ENCODE measurements around the gene RIT1.

RIT1 gene, protein sequence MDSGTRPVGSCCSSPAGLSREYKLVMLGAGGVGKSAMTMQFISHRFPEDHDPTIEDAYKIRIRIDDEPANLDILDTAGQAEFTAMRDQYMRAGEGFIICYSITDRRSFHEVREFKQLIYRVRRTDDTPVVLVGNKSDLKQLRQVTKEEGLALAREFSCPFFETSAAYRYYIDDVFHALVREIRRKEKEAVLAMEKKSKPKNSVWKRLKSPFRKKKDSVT

DNA sequence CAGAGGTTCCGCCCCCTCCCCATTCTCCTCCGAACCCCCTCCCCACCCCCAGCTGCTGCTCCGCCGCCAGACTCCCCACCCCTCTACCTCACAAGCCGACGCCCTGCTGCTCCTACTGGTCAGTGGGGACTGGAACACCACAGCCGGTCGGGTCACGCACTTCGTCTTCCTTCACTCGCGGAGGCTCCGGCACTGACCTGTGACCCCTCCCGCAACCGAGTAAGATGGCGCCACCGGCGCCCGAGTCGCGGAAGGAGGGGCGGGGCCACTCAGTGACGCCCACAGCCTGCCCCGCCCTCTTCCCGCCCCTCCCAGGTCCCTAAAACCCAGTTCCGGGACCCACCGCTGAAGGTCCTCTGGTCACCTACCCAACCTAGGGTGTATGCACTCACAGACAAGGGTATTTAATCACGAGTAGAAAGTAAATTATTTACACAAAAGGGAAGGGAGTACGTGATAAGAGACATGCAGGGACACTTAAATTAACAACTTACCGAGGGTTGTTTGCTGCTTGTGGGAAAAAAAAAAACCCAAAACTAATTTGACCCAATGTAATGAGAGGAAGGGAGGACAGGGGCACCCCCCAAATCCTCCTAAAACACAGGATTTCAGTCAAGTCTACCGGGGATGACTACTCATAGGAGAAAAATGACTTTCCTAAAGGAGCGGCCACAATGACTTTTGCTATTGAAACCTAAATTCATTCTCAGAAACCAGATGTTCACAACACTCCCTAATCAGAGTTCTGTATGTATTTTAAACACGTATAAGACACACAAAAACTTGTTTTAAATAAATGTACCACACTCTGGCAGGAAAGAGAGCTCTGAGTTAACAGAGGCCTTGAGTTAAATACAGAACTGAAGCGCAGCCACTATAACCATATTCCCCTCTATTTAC, at the start of gene RIT1:
TSS of gene RIT1 (minus strand) at position 194 of the 900 bp plus-strand sequence. CDS start 588 bp downstream, outside the sequence.
- no peak for FAIRE-seq
- peak; percentile 92 for DNase-seq (ENCODE audit: low spot score)

DNA sequence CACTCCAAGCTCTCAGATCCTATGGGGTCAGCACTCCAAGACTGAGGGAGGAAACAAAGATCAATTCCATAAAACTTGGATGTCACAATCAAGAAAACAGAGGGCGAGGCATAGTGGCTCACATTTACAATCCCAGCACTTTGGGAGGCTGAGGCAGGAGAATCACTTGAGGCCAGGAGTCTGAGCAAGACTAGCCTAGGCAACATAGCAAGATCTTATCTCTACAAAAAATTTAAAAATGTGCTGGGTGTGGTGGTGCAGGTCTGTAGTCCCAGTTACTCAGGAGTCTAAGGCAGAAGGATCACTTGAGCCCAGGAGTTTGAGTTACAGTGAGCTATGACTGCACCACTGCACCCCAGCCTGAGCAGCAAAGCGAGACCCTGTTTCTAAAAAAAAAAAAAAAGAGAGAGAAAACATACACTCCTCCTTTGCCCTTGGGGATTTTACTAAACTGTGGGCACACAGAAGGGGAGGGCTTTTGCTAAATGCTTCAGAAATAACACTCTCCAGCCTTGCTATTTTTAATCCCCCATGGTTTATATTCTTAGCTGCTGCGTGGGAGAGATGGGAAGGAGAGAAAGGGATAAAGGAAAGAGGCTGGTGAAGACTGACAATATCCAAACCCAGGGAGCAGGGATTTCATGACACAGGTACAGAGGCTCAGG, 49.1 kb upstream of the RIT1 start:
- FAIRE-seq, result no peak
- DNase-seq (ENCODE audit: low spot score), result no peak

DNA sequence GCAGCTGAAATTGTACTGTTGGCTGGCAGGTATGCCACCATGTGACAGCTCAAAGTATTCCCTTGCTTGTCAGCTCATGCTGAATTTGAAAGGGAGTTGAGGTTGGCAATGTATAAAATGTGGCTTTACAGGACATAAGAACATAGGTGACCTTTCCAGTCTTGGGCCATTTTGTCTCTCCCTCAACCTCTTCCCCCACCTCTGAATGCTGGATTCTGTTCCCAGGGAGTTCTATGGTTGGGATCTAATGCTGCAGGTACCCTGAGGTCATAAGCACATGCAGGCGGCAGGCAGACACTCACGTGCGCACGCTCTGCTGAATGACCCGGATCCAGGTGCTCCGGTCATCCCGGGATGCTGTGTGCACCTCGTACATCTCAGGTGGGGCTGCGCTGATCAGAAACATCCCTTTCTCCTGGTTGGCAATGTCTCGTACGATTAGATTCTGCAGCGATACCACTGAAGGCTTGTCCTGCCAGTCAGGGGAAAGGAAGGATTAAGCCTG, 46.3 kb upstream of the RIT1 start:
- FAIRE-seq, result no peak
- no peak for DNase-seq (ENCODE audit: low spot score)

DNA sequence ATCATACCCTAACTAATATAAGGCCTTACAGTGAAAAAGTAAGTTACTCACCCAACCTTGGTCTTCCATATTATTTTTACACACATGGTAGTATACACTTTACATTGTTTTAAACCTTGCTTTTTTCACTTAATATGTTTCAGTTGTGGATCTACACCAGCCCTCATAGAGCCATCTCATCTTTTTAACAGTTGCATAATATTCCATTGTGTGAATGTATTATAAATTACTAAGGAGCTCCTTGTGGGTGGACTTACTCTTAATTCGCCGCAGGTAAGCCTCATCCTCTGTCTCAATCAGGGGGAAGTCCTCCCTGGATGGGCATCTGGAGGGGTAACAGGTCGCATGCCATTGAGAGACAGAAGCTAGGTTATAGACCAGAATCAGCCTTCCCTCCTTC, 43.5 kb upstream of the RIT1 start:
- no peak for DNase-seq (ENCODE audit: low spot score)
- FAIRE-seq, result no peak

DNA sequence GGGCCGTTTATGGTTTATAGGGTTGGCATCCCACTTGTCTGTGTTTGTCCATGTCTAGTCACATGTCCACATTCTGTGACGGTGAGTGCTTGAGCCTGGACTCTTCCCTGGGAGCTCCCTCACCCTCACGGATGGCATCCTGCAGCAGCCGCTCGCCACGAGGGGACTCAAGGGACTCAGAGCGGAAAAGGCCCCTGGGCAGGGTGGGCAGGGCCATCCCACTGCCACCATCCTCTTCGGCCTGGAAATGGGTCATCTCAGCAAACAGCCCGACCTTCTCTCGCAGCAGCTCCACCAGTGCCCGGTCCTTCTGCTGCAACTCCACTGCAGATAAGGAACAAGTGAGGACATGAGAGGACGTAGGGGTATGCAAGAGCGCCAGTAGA, 41.3 kb upstream of the RIT1 start:
- FAIRE-seq (no peak), DNase-seq (ENCODE audit: low spot score) (no peak)

DNA sequence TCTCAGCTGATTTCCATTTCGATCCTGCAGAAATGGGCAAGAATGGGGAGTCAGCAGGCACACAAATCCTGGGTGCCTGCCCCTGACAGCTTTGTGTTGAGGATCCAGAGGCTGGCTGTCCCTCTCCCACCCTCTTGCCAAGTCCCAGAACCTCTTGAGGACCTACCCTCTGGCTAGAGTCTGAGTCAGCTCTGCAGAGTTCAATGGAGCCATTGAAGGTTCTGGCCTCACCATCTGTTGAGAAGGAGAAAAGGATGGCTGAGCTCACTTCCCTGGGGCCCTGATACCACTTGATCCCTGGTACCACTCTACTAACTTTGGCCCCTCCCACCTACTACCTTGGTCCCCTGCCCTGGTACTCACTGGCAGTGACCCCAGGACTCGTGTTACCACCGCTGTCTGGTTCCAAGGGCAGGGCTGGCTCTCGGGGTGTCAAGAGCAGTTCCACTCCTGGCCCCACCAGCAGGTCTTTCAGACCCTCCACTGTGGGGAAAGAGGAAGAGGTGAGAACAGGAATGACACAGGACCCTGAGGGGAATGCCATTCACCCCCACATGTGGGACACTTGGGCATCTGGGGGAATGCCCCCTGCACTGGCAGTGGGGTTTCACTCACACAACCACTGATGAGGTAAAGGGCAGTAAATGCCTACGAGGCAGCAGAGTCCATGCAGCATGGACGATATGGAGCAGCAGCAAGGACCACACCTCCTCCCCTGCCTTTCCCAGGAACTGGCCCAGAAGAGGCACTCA, 40.8 kb upstream of the RIT1 start:
- DNase-seq (ENCODE audit: low spot score), result no peak
- no peak for FAIRE-seq

DNA sequence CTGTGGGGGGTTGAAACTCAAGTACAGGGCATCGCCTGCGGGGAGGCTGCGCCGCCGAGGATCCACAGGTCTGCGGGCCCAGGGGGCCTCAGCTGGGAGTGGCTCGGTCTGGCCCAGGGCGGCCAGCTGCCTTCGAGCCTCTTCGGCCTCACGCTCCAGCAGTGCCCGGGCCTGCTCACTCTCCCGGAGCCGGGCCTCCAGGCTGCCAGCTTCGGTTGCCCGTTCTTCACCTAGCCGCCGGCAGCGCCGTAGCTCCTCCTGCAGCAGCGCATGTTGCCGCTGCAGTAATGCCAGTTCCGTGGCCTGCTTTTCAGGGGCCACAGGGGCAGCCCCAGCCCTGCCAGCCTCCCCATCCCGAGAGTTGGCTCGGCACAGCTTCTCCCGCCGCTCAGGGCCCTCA, 39.7 kb upstream of the RIT1 start:
- FAIRE-seq (no peak), DNase-seq (ENCODE audit: low spot score) (no peak)

DNA sequence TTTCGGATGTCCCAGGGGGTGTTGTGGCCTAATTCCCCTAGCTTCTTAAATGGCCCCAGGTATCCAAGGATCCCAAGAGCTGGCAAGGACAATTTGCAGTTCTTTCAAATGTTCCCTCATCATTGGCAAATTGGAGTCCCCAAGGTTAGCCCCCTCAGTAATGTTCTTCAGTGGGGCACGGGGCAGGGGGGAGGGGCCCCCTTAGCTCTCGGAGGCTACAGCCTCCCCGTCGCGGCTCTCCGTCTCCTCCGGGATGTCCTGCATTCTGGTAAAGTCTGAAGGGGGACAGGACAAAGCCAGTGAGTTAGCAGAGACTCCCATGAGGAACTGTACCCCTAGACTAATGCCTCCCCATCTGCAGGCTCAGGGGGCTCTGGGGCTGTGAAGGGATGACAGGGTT, 36.6 kb upstream of the RIT1 start:
- FAIRE-seq (no peak), DNase-seq (ENCODE audit: low spot score) (no peak)

DNA sequence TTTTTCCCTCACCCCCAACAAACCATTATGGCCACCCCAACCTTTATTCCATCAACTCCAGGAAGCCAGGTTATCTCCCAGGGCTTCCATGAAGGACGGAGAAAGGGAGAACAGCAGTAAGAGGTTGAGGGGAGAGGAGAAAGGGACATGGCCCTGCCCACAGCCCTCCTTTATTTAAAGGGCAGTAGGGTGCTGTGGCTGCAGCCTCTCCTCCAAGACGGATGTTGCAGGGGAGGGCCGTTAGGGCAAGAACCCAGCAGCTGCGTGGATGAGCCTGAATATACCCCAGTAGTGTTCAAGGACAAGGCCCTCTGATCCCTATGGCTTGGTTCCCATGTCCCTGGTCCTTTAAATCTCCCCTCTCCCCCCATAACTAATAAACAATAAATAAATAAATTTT, 36.1 kb upstream of the RIT1 start:
- FAIRE-seq, result no peak
- DNase-seq (ENCODE audit: low spot score), result no peak

DNA sequence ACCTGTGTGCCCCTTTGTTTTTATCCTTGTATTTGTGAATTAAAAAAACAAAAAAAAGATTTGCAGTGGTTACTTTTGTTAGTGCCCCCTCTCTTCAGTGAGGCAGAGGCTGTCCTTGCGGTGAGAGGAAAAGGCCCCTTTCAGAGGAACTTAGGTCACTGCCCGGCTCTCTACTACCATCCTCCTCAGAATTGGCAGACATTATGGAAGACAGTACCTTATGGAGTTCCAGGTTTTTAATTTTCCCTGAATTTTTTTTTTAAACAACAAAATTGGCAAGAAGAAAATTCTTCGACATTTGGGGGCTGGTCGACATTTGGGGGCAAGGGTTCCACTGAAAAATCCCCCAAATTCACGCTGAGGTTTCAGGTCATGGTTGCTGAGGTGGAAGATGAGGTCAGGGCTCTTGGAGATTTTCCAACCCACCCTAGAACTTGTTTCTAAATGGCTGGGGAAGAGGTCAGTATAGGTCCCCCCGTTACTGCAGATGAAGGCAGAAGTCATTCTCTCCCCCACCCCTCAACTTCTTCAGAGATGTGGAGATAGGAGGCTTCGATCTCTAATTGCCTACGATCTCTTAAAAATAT, 35.6 kb upstream of the RIT1 start:
- FAIRE-seq, result no peak
- no peak for DNase-seq (ENCODE audit: low spot score)

DNA sequence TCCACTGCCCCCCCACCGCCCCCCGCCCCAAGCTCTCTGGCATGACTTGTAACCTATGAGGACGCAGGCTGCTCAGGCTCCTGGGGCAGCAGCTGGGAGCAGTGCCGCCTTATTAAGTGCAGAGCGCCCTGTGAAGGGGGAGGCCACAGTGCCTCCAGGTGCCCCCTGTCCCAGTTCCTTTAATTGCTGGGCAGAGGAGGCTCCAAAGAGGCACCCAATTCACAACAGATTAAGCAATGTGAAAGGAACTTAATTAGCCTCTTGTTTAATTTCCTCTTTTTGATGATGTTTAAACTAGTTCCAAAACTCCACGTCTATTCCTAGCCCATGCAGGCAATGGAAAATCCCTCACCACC, 33.3 kb upstream of the RIT1 start:
- DNase-seq (ENCODE audit: low spot score) (no peak), FAIRE-seq (no peak)

DNA sequence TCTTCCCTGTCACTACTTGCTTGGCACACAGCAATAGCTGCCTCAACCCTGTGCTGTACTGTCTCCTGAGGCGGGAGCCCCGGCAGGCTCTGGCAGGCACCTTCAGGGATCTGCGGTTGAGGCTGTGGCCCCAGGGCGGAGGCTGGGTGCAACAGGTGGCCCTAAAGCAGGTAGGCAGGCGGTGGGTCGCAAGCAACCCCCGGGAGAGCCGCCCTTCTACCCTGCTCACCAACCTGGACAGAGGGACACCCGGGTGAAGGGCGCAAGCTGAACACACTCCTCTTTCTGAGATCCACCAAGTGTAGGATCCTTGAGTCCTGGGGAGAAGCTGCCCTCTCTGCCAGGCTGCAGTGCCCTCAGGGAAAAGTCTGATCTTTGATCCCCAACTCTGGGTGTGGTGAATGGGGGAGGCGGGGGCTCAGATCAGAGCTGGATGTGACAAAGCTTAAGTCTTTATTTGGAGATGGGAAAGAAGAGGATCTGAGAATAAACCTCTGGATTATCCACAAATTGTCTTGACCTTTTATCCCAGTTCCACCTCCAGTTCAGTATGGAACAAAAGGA, 31.5 kb upstream of the RIT1 start:
- DNase-seq (ENCODE audit: low spot score) (no peak), FAIRE-seq (no peak)

DNA sequence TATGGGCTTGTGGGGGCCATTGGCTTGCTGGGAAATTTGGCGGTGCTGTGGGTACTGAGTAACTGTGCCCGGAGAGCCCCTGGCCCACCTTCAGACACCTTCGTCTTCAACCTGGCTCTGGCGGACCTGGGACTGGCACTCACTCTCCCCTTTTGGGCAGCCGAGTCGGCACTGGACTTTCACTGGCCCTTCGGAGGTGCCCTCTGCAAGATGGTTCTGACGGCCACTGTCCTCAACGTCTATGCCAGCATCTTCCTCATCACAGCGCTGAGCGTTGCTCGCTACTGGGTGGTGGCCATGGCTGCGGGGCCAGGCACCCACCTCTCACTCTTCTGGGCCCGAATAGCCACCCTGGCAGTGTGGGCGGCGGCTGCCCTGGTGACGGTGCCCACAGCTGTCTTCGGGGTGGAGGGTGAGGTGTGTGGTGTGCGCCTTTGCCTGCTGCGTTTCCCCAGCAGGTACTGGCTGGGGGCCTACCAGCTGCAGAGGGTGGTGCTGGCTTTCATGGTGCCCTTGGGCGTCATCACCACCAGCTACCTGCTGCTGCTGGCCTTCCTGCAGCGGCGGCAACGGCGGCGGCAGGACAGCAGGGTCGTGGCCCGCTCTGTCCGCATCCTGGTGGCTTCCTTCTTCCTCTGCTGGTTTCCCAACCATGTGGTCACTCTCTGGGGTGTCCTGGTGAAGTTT, 30.8 kb upstream of the RIT1 start:
- DNase-seq (ENCODE audit: low spot score) (no peak), FAIRE-seq (no peak)

DNA sequence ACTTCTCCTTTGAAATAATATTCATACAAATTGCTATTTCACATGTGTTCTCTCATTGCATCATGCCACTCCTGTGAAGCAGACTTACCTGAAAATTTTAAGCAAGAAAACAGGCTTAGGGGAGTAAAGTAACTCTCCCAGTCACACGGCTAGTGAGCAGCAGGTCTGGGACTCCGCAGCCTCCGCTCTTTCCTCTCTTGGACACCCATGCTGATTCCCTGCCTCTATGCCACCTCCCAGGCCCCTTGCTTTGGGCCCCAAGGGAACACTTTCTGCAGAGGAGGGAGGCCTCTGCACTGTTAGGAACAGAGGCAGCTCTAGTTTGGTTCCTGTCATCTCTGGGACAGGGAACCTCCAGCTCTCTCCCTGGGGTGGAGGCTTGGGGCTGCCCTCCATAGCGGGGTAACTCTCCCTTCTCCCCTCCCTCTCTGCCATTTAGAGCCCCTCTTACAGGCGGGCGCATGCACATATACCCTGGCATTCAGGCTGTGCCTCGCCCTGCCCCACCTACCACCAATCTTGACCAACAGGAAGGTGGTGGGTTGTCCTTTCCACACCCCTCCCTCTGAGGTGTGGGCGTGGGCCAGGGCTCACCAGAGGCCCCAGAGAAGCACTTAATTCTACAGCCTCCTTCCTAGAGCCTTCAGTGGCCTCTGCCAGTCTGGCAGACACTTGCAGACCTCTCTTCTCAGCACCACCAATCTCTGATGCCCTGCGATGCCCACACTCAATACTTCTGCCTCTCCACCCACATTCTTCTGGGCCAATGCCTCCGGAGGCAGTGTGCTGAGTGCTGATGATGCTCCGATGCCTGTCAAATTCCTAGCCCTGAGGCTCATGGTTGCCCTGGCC, 30.1 kb upstream of the RIT1 start, which contains the start of gene RXFP4:
TSS of gene RXFP4 (plus strand) at position 646 of the 852 bp plus-strand sequence. CDS start at position 718, 72 bp downstream.
- FAIRE-seq (no peak), DNase-seq (ENCODE audit: low spot score) (no peak)

DNA sequence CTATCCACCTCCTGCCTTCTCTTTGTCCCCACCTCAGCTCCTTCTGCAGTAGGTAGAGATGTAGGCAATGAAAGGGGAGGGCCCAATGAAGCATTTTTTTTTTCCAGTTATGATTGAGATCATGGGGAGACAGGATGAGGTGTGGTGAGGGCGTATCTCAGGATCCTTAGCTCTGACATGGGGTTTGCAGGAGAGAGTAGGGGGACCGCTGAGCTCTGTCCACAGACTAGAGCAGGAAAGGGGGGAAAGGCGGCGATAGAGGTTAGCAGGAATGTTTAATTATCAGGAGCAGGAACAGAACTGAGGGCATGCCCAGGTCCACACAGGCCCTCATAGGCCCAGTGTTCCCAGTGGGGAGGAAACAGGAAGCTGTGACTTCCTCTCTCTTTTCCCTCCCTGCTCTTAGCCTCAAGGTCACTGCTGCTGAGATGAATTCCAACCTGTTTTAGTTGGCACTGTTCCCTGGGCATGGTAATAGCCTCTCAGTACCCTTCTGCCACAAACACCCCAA, 29.4 kb upstream of the RIT1 start:
- FAIRE-seq (no peak), DNase-seq (ENCODE audit: low spot score) (no peak)

DNA sequence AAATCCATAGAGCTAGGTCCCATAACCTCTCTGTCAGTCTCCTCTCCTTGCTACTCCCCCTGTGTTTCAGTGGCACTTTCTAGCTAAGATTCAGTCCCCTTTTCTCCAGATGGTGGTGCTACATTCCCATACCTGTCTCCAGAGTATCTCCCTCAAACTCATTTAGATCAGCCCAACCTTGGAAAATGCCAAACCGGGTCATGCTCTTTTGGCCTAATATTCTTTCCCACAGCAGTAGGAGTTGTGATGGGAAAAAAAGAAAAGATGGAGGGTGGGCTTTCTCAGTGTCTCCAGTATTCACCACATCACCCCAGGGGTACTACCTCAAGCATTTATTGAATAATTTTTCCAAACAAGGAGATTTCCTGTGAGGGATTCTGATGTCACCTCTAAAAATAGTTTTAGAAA, 27.1 kb upstream of the RIT1 start:
- DNase-seq (ENCODE audit: low spot score) (peak; percentile 57), FAIRE-seq (no peak)

DNA sequence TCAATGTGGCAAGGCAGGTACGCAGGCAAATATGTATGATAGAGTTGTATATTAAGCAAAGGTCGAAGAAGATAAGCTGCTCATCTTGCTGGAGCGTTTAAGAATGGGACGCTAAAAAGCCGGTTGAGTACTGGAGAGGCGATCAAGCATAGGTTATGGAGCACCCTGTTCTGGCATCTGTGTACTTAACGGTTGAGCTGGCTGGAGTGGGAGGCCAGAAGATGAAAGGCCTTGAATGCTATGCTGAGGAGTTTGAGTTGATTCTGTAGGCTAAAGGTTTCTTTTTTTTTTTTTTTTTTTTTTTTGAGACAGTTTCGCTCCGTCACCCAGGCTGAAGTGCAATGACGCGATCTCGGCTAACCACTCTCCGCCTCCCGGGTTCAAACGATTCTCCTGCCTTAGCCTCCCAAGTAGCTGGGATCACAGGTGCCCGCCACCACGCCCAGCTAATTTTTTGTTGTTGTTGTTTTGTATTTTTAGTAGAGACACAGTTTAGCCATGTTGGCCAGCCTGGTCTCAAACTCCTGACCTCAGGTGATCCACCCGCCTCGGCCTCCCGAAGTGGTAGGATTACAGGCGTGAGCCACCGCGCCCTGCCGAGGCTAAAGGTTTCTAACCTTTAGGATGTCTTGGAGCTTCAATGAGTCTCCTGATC, 23.9 kb upstream of the RIT1 start:
- no peak for FAIRE-seq
- no peak for DNase-seq (ENCODE audit: low spot score)
